GM21717 (cell line): ENCODE data around the gene DCHS1.

ENCODE experiments used
- ATAC-seq: cut with Tn5 transposase; IDR thresholded peaks from one replicate; pipeline ENCODE4 v1.9.1; 2021; ENCODE audit warnings: mild to moderate bottlenecking, moderate library complexity; ENCODE audit not compliant: unreplicated experiment

The DCHS1 gene

GRCh38 chr11:6599449-6599848 is 56.2 kb downstream of the DCHS1 start:
- ATAC-seq: no peak

GRCh38 chr11:6598555-6598954 is 57.1 kb downstream of the DCHS1 start:
- ATAC-seq: no peak

GRCh38 chr11:6596239-6596877 is 59.3 kb downstream of the DCHS1 start:
- no peak for ATAC-seq

GRCh38 chr11:6594142-6594768 is 61.4 kb downstream of the DCHS1 start:
- no peak for ATAC-seq

GRCh38 chr11:6588018-6588417 is 67.6 kb downstream of the DCHS1 start:
- no peak for ATAC-seq

- ATAC-seq: no peak
Observed at GRCh38 chr11:6587360-6587953, 68.2 kb downstream of the DCHS1 start.

GRCh38 chr11:6586434-6587359 is 68.9 kb downstream of the DCHS1 start:
- no peak for ATAC-seq

- no peak for ATAC-seq
Observed at GRCh38 chr11:6584528-6584927, 71.1 kb downstream of the DCHS1 start.

- ATAC-seq: no peak
Observed at GRCh38 chr11:6583584-6583983, 72.0 kb downstream of the DCHS1 start.

- no peak for ATAC-seq
Observed at GRCh38 chr11:6579681-6580080, 75.9 kb downstream of the DCHS1 start.

- no peak for ATAC-seq
Observed at GRCh38 chr11:6578134-6578533, 77.5 kb downstream of the DCHS1 start.

GRCh38 chr11:6576471-6577373 is 78.9 kb downstream of the DCHS1 start:
- ATAC-seq: no peak

- no peak for ATAC-seq
Observed at GRCh38 chr11:6574816-6575715, 80.5 kb downstream of the DCHS1 start.

GRCh38 chr11:6572215-6572614 is 83.4 kb downstream of the DCHS1 start:
- no peak for ATAC-seq

- no peak for ATAC-seq
Observed at GRCh38 chr11:6571434-6572008, 84.1 kb downstream of the DCHS1 start.
